SK-N-MC (cell line): ENCODE measurements around the gene WBP1L.
"Not testable (repeated sequence)": the region's sequence is repeated elsewhere in the genome, so short reads cannot be mapped to it uniquely, and the experiment has no call there.

ENCODE experiments used
- EZH2 ChIP-seq: fragments of 200-600 bp; sonication (generic); IDR thresholded peaks from one replicate; pipeline ENCODE4 v1.6.1; 2017; ENCODE audit warnings: antibody characterized with exemption
- FOXP2 ChIP-seq: optimal IDR thresholded peaks from 2 replicates; pipeline ENCODE3; 2011; ENCODE audit warnings: mild to moderate bottlenecking, moderate library complexity; ENCODE audit not compliant: insufficient read depth; ENCODE audit errors: extremely low read length, control extremely low read depth
- POLR2AphosphoS5 ChIP-seq: IDR thresholded peaks from 2 replicates; pipeline ENCODE4 v1.6.1; 2012; ENCODE audit warnings: mild to moderate bottlenecking, low read depth, low read length, borderline replicate concordance

DNA sequence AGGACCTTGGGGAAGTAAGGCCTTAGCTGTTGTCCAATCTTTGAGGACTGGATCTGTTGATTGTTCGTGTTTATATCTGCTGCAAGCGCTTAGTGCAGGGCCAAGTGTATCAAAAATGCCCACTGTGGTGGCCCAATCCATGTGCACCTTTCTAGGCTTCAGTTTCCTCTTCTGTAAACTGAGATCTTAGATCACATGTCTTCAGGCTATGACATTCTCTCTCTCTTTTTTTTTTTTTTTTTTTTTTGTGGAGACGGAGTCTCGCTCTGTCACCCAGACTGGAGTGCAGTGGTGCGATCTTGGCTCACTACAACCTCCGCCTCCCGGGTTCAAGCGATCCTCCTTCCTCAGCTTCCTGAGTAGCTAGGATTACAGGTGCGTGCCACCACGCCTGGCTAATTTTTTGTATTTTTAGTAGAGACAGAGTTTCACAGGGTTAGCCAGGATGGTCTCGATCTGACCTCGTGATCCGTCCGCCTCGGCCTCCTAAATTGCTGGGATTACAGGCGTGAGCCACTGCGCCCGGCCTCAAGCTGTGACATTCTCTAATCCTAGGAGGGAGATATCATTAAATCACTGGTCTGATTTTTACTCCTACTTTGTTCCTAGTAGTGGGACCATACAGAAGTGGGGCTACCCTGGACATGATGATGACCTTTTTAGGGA, 26.7 kb upstream of the WBP1L start:
- TF ChIP-seq EZH2, POLR2AphosphoS5, FOXP2: not testable (repeated sequence)
